NT2/D1 (cell line): ENCODE data around the gene XPR1.

ENCODE experiments used
- DNase-seq: peaks from one replicate; pipeline ENCODE4 v3.0.0-alpha.2; 2011; ENCODE audit warnings: low read depth, low spot score
- H3K27me3 ChIP-seq: 2 replicates; pipeline ENCODE4 v1.6.0; 2011; ENCODE audit warnings: mild to moderate bottlenecking; ENCODE audit not compliant: insufficient read length, insufficient read depth
- H3K36me3 ChIP-seq: 2 replicates; pipeline ENCODE4 v1.6.1; 2011; ENCODE audit warnings: mild to moderate bottlenecking, low read length, mixed read lengths; ENCODE audit not compliant: insufficient read depth, insufficient read length
- H3K4me1 ChIP-seq: 2 replicates; pipeline ENCODE4 v1.5.1; 2011; ENCODE audit not compliant: insufficient read depth, insufficient read length
- H3K4me3 ChIP-seq: 2 replicates; pipeline ENCODE4 v1.5.1; 2011; ENCODE audit warnings: low read depth; ENCODE audit not compliant: insufficient read length
- H3K9ac ChIP-seq: 2 replicates; pipeline ENCODE4 v1.6.0; 2011; ENCODE audit warnings: low read depth; ENCODE audit not compliant: insufficient read length
- H3K9me3 ChIP-seq: 2 replicates; pipeline ENCODE4 v1.5.1; 2011; ENCODE audit warnings: mild to moderate bottlenecking, low read length; ENCODE audit not compliant: insufficient read depth
- SUZ12 ChIP-seq: IDR thresholded peaks from 2 replicates; pipeline ENCODE4 v1.6.1; 2011; ENCODE audit not compliant: insufficient read length, insufficient read depth; ENCODE audit errors: extremely low read depth
- YY1 ChIP-seq: IDR thresholded peaks from 2 replicates; pipeline ENCODE4 v1.6.1; 2011; ENCODE audit not compliant: insufficient read length, insufficient read depth
- ZNF274 ChIP-seq: IDR thresholded peaks from 2 replicates; pipeline ENCODE4 v1.6.1; 2011; ENCODE audit warnings: mild to moderate bottlenecking, low read depth, low read length

The XPR1 gene

GRCh38 chr1:180633057-180634056 is 1.5 kb downstream of the XPR1 start:
- TF ChIP-seq ZNF274 (no peak), YY1 (no peak), SUZ12 (no peak)
- Histone ChIP-seq H3K36me3 (no peaks in the 10 kb centered on the region), H3K9me3 (no peaks in the 10 kb centered on the region; the same call in 1 of the 2 replicates), H3K4me3 (peak overlapping the region; percentile 98), H3K4me1 (no peaks in the 10 kb centered on the region), H3K9ac (peak overlapping the region; percentile 97), H3K27me3 (no peaks in the 10 kb centered on the region)
- DNase-seq, result no peak

- DNase-seq, result no peak
- no peak overlapping the region for H3K9ac ChIP-seq
- H3K4me1 ChIP-seq, result no peaks in the 10 kb centered on the region
- TF ChIP-seq ZNF274 (no peak), SUZ12 (no peak), YY1 (no peak)
- H3K9me3 ChIP-seq, result no peaks in the 10 kb centered on the region
- no peaks in the 10 kb centered on the region for H3K36me3 ChIP-seq
- H3K4me3 ChIP-seq, result no peak overlapping the region
- no peaks in the 10 kb centered on the region for H3K27me3 ChIP-seq
Measured at GRCh38 chr1:180636138-180636537, 4.3 kb downstream of the XPR1 start.

- no peak overlapping the region for H3K4me3 ChIP-seq
- H3K4me1 ChIP-seq, result no peaks in the 10 kb centered on the region
- H3K9ac ChIP-seq, result no peak overlapping the region
- H3K27me3 ChIP-seq, result no peaks in the 10 kb centered on the region
- no peak for DNase-seq
- TF ChIP-seq SUZ12 (no peak), ZNF274 (no peak), YY1 (no peak)
- peaks cover 3% of the 10 kb centered on the region for H3K36me3 ChIP-seq
- no peaks in the 10 kb centered on the region for H3K9me3 ChIP-seq
Measured at GRCh38 chr1:180639871-180640270, 8.0 kb downstream of the XPR1 start.

- no peak for TF ChIP-seq ZNF274
- TF ChIP-seq YY1, result no peak
- TF ChIP-seq SUZ12, result no peak
- Histone ChIP-seq H3K4me1 (no peaks in the 10 kb centered on the region), H3K27me3 (no peaks in the 10 kb centered on the region), H3K9ac (no peak overlapping the region), H3K9me3 (no peaks in the 10 kb centered on the region), H3K4me3 (no peak overlapping the region), H3K36me3 (peaks cover 3% of the 10 kb centered on the region)
- DNase-seq, result no peak
Measured at GRCh38 chr1:180640531-180640949, 8.7 kb downstream of the XPR1 start.

- Histone ChIP-seq H3K36me3 (peaks cover 6% of the 10 kb centered on the region), H3K4me1 (no peaks in the 10 kb centered on the region), H3K4me3 (no peak overlapping the region), H3K9me3 (no peaks in the 10 kb centered on the region), H3K27me3 (no peaks in the 10 kb centered on the region), H3K9ac (no peak overlapping the region)
- TF ChIP-seq SUZ12 (no peak), YY1 (no peak), ZNF274 (no peak)
- no peak for DNase-seq
Measured at GRCh38 chr1:180641662-180642061, 9.8 kb downstream of the XPR1 start.

GRCh38 chr1:180642781-180643180 is 11.0 kb downstream of the XPR1 start:
- Histone ChIP-seq H3K27me3 (no peaks in the 10 kb centered on the region), H3K4me1 (no peaks in the 10 kb centered on the region), H3K36me3 (peaks cover 7% of the 10 kb centered on the region), H3K4me3 (no peak overlapping the region), H3K9me3 (no peaks in the 10 kb centered on the region), H3K9ac (no peak overlapping the region)
- DNase-seq, result no peak
- TF ChIP-seq YY1, result no peak
- no peak for TF ChIP-seq ZNF274
- TF ChIP-seq SUZ12, result no peak

- H3K36me3 ChIP-seq, result peaks cover 7% of the 10 kb centered on the region
- no peaks in the 10 kb centered on the region for H3K9me3 ChIP-seq
- no peak for DNase-seq
- H3K4me3 ChIP-seq, result no peak overlapping the region
- H3K9ac ChIP-seq, result no peak overlapping the region
- H3K4me1 ChIP-seq, result no peaks in the 10 kb centered on the region
- TF ChIP-seq SUZ12 (no peak), YY1 (no peak), ZNF274 (no peak)
- H3K27me3 ChIP-seq, result no peaks in the 10 kb centered on the region
Measured at GRCh38 chr1:180643693-180644092, 11.9 kb downstream of the XPR1 start.
